Right lobe of liver (tissue), 6 donors: ENCODE results near the gene AP1G2. TPM values are rescaled to one million over a fixed set of nuclear protein-coding genes. Genes with fewer than 3 reads are reported as not detected.

Experiments
- ATAC-seq, 4 donors: fragments of 200-7000 bp; cut with Tn5 transposase; one replicate each; pipeline ENCODE4 v1.9.1; 2020; ENCODE audit warnings: mild to moderate bottlenecking in 4 of 4, moderate library complexity in 4 of 4
- DNase-seq, 3 donors: peaks; one replicate each; pipeline ENCODE4 v3.0.0-alpha.2; 2020
- H3K27ac ChIP-seq, 3 donors: fragments of 200-600 bp; one replicate each; pipeline ENCODE4 v1.8.0; 2022
- H3K27me3 ChIP-seq, 2 donors: fragments of 200-600 bp; one replicate each; pipeline ENCODE4 v1.8.0; 2022
- H3K36me3 ChIP-seq, 4 donors: fragments of 200-600 bp; sonication (generic) in 1 of 4; one replicate each; pipeline versions ENCODE4 v1.5.1 to v1.8.0; 2017 to 2022; ENCODE audit warnings: control low read depth in 1 of 4
- H3K4me1 ChIP-seq, 4 donors: fragments of 200-600 bp; sonication (generic) in 1 of 4; one replicate each; pipeline versions ENCODE4 v1.5.1 to v1.8.0; 2017 to 2022; ENCODE audit warnings: control low read depth in 1 of 4
- H3K4me3 ChIP-seq, 3 donors: fragments of 200-600 bp; one replicate each; pipeline ENCODE4 v1.8.0; 2022
- H3K9me3 ChIP-seq, 4 donors: fragments of 200-600 bp; sonication (generic) in 1 of 4; one replicate each; pipeline versions ENCODE4 v1.5.1 to v1.8.0; 2017 to 2022; ENCODE audit warnings: control low read depth in 1 of 4
- CTCF ChIP-seq, 4 donors: fragments of 200-600 bp in 3 of 4; fragments of 450-650 bp in 1 of 4; IDR thresholded peaks; one replicate each; pipeline versions ENCODE4 v1.5.1 to v1.8.0; 2016 to 2022; ENCODE audit warnings: antibody characterized with exemption in 4 of 4, mild to moderate bottlenecking in 2 of 4
- POLR2A ChIP-seq: fragments of 450-650 bp; IDR thresholded peaks from one replicate; pipeline ENCODE4 v1.6.1; 2017; ENCODE audit warnings: antibody characterized with exemption, mild to moderate bottlenecking
- WGBS: methylation state at CpG from one replicate; pipeline ENCODE4 v1.1.6; 2018; ENCODE audit warnings: low coverage, low lambda C conversion rate; ENCODE audit not compliant: insufficient coverage; ENCODE audit errors: missing lambda C conversion rate; 5-methylcytosine and 5-hydroxymethylcytosine counted together
- intact Hi-C, 2 donors: fragments of 100-400 bp; cut with DNase I; formaldehyde crosslinking; loops; one replicate each; pipeline versions ENCODE4 v1.11.2 to v1.14.1; 2022
- total RNA-seq, 6 experiments: library from RNA; depleted of rRNA in 2 of 6; stranded (reverse); fragments of >200 nt in 2 of 6; fragmentation: NEBNext Ultra II Directional in 3 of 6; extraction: Animal tissue kit (Norgen Biotek cat#: 25700) in 3 of 6; gene quantifications; one replicate each; pipeline versions ENCODE4 v1.1.0 to v1.2.4, GENCODE V29; 2016 to 2023
- donor health status: DM: no; HTN: yes; CAD: no.
- donor health status: DM: no; HTN: no; CAD: no.
- donor health status: DM: no; HTN: no; CAD: no.
- donor health status: DM: no; HTN: yes; CAD: no.
- donor health status: DM: no; HTN: yes; CAD: no.

Gene AP1G2
- total RNA-seq, 6 experiments from 2014 or later, result 13.6 to 25.9 (median 23.0) TPM

GRCh38 chr14:23514644-23514957 lies 53.0 kb downstream of the AP1G2 start:
- TF ChIP-seq POLR2A, result no peak
- TF ChIP-seq CTCF (IDR thresholded peaks at IDR 0.05), result no peak
- no peaks in the 10 kb centered on the region for H3K27me3 ChIP-seq
- WGBS, result 69% methylated on average over 3 of the region's 3 CpGs
- no peak overlapping the region for H3K27ac ChIP-seq
- DNase-seq, result no peak
- intact Hi-C loops, result no loop called here
- ATAC-seq, result no peak
- H3K4me1 ChIP-seq, result no peaks in the 10 kb centered on the region
- H3K4me3 ChIP-seq, result no peak overlapping the region
- H3K9me3 ChIP-seq, result no peaks in the 10 kb centered on the region
- no peaks in the 10 kb centered on the region for H3K36me3 ChIP-seq

- TF ChIP-seq CTCF (IDR thresholded peaks at IDR 0.05) (no peak), POLR2A (no peak)
- Histone ChIP-seq H3K9me3 (no peaks in the 10 kb centered on the region), H3K27ac (no peak overlapping the region), H3K27me3 (no peaks in the 10 kb centered on the region), H3K4me1 (no peaks in the 10 kb centered on the region), H3K36me3 (no peaks in the 10 kb centered on the region), H3K4me3 (no peak overlapping the region)
- no peak for DNase-seq
- intact Hi-C loops, result no loop called here
- ATAC-seq, result no peak
- 95% methylated on average over 5 of the region's 8 CpGs for WGBS
These were observed 53.6 kb downstream of the AP1G2 start for GRCh38 chr14:23513818-23514643.

GRCh38 chr14:23513005-23513817 lies 54.4 kb downstream of the AP1G2 start:
- no peaks in the 10 kb centered on the region for H3K9me3 ChIP-seq
- ATAC-seq (no peak), DNase-seq (no peak)
- H3K36me3 ChIP-seq, result no peaks in the 10 kb centered on the region
- no peaks in the 10 kb centered on the region for H3K27me3 ChIP-seq
- no peak overlapping the region for H3K27ac ChIP-seq
- TF ChIP-seq POLR2A (no peak), CTCF (IDR thresholded peaks at IDR 0.05) (no peak)
- no peaks in the 10 kb centered on the region for H3K4me1 ChIP-seq
- intact Hi-C loops, result no loop called here
- 94% methylated on average over 15 of the region's 25 CpGs for WGBS
- no peak overlapping the region for H3K4me3 ChIP-seq

- 54% methylated on average over 12 of the region's 13 CpGs for WGBS
- Histone ChIP-seq H3K4me3 (no peak overlapping the region), H3K27me3 (no peaks in the 10 kb centered on the region), H3K9me3 (no peaks in the 10 kb centered on the region), H3K27ac (no peak overlapping the region), H3K4me1 (no peaks in the 10 kb centered on the region), H3K36me3 (no peaks in the 10 kb centered on the region)
- ATAC-seq (no peak), DNase-seq (no peak)
- no peak for TF ChIP-seq POLR2A
- TF ChIP-seq CTCF (IDR thresholded peaks at IDR 0.05), result no peak
- intact Hi-C loops, result no loop called here
These were observed 55.4 kb downstream of the AP1G2 start for GRCh38 chr14:23512156-23512555.

Other genes starting within 250 kb of the AP1G2 start
- gene PABPN1, start 246.3 kb downstream of the AP1G2 start, total RNA-seq, result 10 to 100 TPM; 23.6 to 95.3 (median 64.6) TPM
- gene SLC22A17, start 214.9 kb downstream of the AP1G2 start, total RNA-seq, result 1 to 10 TPM; 1.5 to 2.7 (median 2.1) TPM
- gene EFS, start 202.6 kb downstream of the AP1G2 start, total RNA-seq, result under 1 TPM; 0.19 to 0.60 (median 0.39) TPM
- not detected for gene IL25, start 195.0 kb downstream of the AP1G2 start, total RNA-seq
- under 1 TPM in 2 of 6 experiments, not detected in 4; 0.32 to 0.49 TPM for gene CMTM5, start 190.7 kb downstream of the AP1G2 start, total RNA-seq
- gene MYH6, start 159.5 kb downstream of the AP1G2 start, total RNA-seq, result under 1 TPM in 5 of 6 experiments, not detected in 1; 0.07 to 1.00 (median 0.13) TPM
- gene MYH7, start 132.1 kb downstream of the AP1G2 start, total RNA-seq, result 1 to 10 TPM in 1 of 6 experiments, under 1 TPM in 5; 0.30 to 5.6 (median 0.60) TPM
- gene NGDN, start 98.1 kb downstream of the AP1G2 start, total RNA-seq, result 10 to 100 TPM; 12.0 to 16.5 (median 14.3) TPM
- under 1 TPM; 0.33 to 0.83 (median 0.47) TPM for gene ZFHX2, start 16.0 kb downstream of the AP1G2 start, total RNA-seq
- gene THTPA, start 11.5 kb downstream of the AP1G2 start, total RNA-seq, result 10 to 100 TPM in 4 of 6 experiments, 1 to 10 TPM in 2; 8.2 to 15.0 (median 11.4) TPM
- gene JPH4, start 11.0 kb upstream of the AP1G2 start, total RNA-seq, result under 1 TPM in 3 of 6 experiments, not detected in 3; 0.07 to 0.20 (median 0.19) TPM
- 10 to 100 TPM in 1 of 6 experiments, 1 to 10 TPM in 4, under 1 TPM in 1; 0.53 to 12.3 (median 4.2) TPM for gene DHRS2, start 68.6 kb upstream of the AP1G2 start, total RNA-seq